HS-27A (cell line): ENCODE results near the gene ADAMTS8.

ENCODE experiments used
- DNase-seq: peaks from one replicate; pipeline ENCODE4 v3.0.0-alpha.2; 2012; ENCODE audit warnings: low read depth, missing footprints

ADAMTS8 gene

GRCh38 chr11:130420478-130421198, 7.8 kb downstream of the ADAMTS8 start:
- DNase-seq, result no peak

GRCh38 chr11:130418756-130419155, 9.7 kb downstream of the ADAMTS8 start:
- DNase-seq, result no peak

- DNase-seq, result no peak
Measured at GRCh38 chr11:130418210-130418609, 10.2 kb downstream of the ADAMTS8 start.

GRCh38 chr11:130416906-130417305, 11.5 kb downstream of the ADAMTS8 start:
- no peak for DNase-seq

- DNase-seq, result no peak
Measured at GRCh38 chr11:130416530-130416882, 11.9 kb downstream of the ADAMTS8 start.

GRCh38 chr11:130415731-130416529, 12.5 kb downstream of the ADAMTS8 start:
- no peak for DNase-seq

GRCh38 chr11:130414107-130415080, 14.0 kb downstream of the ADAMTS8 start:
- DNase-seq, result no peak

- no peak for DNase-seq
Measured at GRCh38 chr11:130413405-130414106, 14.9 kb downstream of the ADAMTS8 start.

- no peak for DNase-seq
Measured at GRCh38 chr11:130411223-130411622, 17.2 kb downstream of the ADAMTS8 start.

GRCh38 chr11:130409594-130410388, 18.6 kb downstream of the ADAMTS8 start:
- DNase-seq, result no peak

GRCh38 chr11:130408901-130409300, 19.5 kb downstream of the ADAMTS8 start:
- DNase-seq, result no peak

- DNase-seq, result no peak
Measured at GRCh38 chr11:130408401-130408890, 20.0 kb downstream of the ADAMTS8 start.

GRCh38 chr11:130407978-130408377, 20.4 kb downstream of the ADAMTS8 start:
- no peak for DNase-seq

GRCh38 chr11:130405428-130405827, 23.0 kb downstream of the ADAMTS8 start:
- DNase-seq, result no peak

GRCh38 chr11:130404727-130405126, 23.7 kb downstream of the ADAMTS8 start:
- no peak for DNase-seq

GRCh38 chr11:130403967-130404366, 24.4 kb downstream of the ADAMTS8 start:
- DNase-seq, result no peak

- no peak for DNase-seq
Measured at GRCh38 chr11:130403271-130403804, 25.1 kb downstream of the ADAMTS8 start.

- no peak for DNase-seq
Measured at GRCh38 chr11:130402570-130402969, 25.8 kb downstream of the ADAMTS8 start.

GRCh38 chr11:130400781-130401483, 27.5 kb downstream of the ADAMTS8 start:
- no peak for DNase-seq

GRCh38 chr11:130399196-130399595, 29.2 kb downstream of the ADAMTS8 start:
- no peak for DNase-seq
